ENCODE measurements around the gene PRUNE2. TPM values are rescaled to one million over a fixed set of nuclear protein-coding genes. Genes with fewer than 3 reads are reported as not detected.
A peak's percentile ranks its signal among the peaks of the same experiment; 100 is the strongest.

The PRUNE2 gene
- total and polyA plus RNA-seq, 12 donors, result 0.87 to 5.7 (median 1.6) TPM

GRCh38 chr9:76665458-76665857, 240.5 kb downstream of the PRUNE2 start:
- no peak overlapping the region for H3K27ac ChIP-seq
- H3K4me1 ChIP-seq, result peaks cover 0 to 15% (median 0%) of the 10 kb centered on the region in 9 donors
- H3K27me3 ChIP-seq, result no peaks in the 10 kb centered on the region
- intact Hi-C loops (cut with DNase I), result loop anchor here in 4 of 10 donors (5.0 kb wide), 1 partner anchor 37 kb away; no protein-coding TSS in a partner anchor
- ATAC-seq (no peak), DNase-seq (no peak)
- TF ChIP-seq CTCF (IDR thresholded peaks at IDR 0.05), result no peak
- H3K36me3 ChIP-seq, result no peaks in the 10 kb centered on the region
- H3K4me3 ChIP-seq, result no peak overlapping the region
- WGBS, 2 donors, result 90 to 91% methylated on average over 5 of the region's 5 CpGs
- H3K9me3 ChIP-seq, result peaks cover 0 to 10% (median 0%) of the 10 kb centered on the region in 11 donors

- Histone ChIP-seq H3K27me3 (no peaks in the 10 kb centered on the region), H3K9me3 (peaks cover 0 to 10% (median 0%) of the 10 kb centered on the region in 11 donors), H3K36me3 (no peaks in the 10 kb centered on the region), H3K4me3 (no peak overlapping the region), H3K27ac (no peak overlapping the region), H3K4me1 (peaks cover 0 to 15% (median 0%) of the 10 kb centered on the region in 9 donors)
- intact Hi-C loops (cut with DNase I), result loop anchor here in 3 of 10 donors (5.0 kb wide), 2 partner anchors 38 to 217 kb away; no protein-coding TSS in a partner anchor
- no peak for ATAC-seq
- DNase-seq, result no peak
- no peak for TF ChIP-seq CTCF (IDR thresholded peaks at IDR 0.05)
- WGBS, 2 donors, result 61 to 68% methylated on average over 1 of the region's 1 CpG
Observed at GRCh38 chr9:76664120-76664519, 241.8 kb downstream of the PRUNE2 start.

GRCh38 chr9:76662476-76663281, 243.2 kb downstream of the PRUNE2 start:
- Histone ChIP-seq H3K27ac (no peak overlapping the region), H3K27me3 (no peaks in the 10 kb centered on the region), H3K4me3 (no peak overlapping the region), H3K9me3 (peaks cover 0 to 10% (median 0%) of the 10 kb centered on the region in 11 donors), H3K36me3 (no peaks in the 10 kb centered on the region), H3K4me1 (peaks cover 0 to 26% (median 0%) of the 10 kb centered on the region in 9 donors)
- no peak for DNase-seq
- intact Hi-C loops (cut with DNase I), result loop anchor here in 3 of 10 donors (5.0 kb wide), 2 partner anchors 40 to 215 kb away; no protein-coding TSS in a partner anchor
- 33 to 44% methylated on average over 6 of the region's 6 CpGs for WGBS, 2 donors
- TF ChIP-seq CTCF (IDR thresholded peaks at IDR 0.05), result peak in 1 of 9 donors; percentile 16
- ATAC-seq, result no peak

- intact Hi-C loops (cut with DNase I), result loop anchor here in 8 of 10 donors (1.0 to 5.0 kb wide), 6 partner anchors 199 to 212 kb away; partner anchors contain the start of gene GCNT1 (in 2 of the 8)
- H3K27ac ChIP-seq, result no peak overlapping the region
- H3K27me3 ChIP-seq, result no peaks in the 10 kb centered on the region
- ATAC-seq (peak in 7 of 8 donors; percentile 75 to 93 (median 84)), DNase-seq (no peak)
- H3K4me3 ChIP-seq, result no peak overlapping the region
- H3K9me3 ChIP-seq, result peaks cover 0 to 10% (median 0%) of the 10 kb centered on the region in 11 donors
- peaks cover 0 to 56% (median 14%) of the 10 kb centered on the region in 9 donors for H3K4me1 ChIP-seq
- no peaks in the 10 kb centered on the region for H3K36me3 ChIP-seq
- WGBS, 2 donors, result 55% methylated on average over 6 of the region's 6 CpGs
- peak in 8 of 9 donors; percentile 44 to 76 (median 63) for TF ChIP-seq CTCF (IDR thresholded peaks at IDR 0.05)
Observed at GRCh38 chr9:76658510-76659231, 247.2 kb downstream of the PRUNE2 start.

Data from heart right ventricle (tissue), 16 donors.